Measurements from ENCODE around the gene GNAL.

Gene GNAL

GRCh38 chr18:11834772-11835171 lies 145.7 kb downstream of the GNAL start:
- no peak overlapping the region for H3K27ac ChIP-seq
- H3K27me3 ChIP-seq (ENCODE audit: insufficient read depth, low read depth, severe bottlenecking) = no peaks in the 10 kb centered on the region
- no peak for TF ChIP-seq CTCF (IDR thresholded peaks at IDR 0.05; ENCODE audit: low read depth, low read length)
- H3K9me3 ChIP-seq (ENCODE audit: severe bottlenecking) = no peaks in the 10 kb centered on the region
- H3K36me3 ChIP-seq = no peaks in the 10 kb centered on the region
- DNase-seq = no peak
- no peak overlapping the region for H3K4me3 ChIP-seq (ENCODE audit: low read depth, low read length)

- Histone ChIP-seq H3K27ac (no peak overlapping the region), H3K36me3 (no peaks in the 10 kb centered on the region)
- TF ChIP-seq CTCF (IDR thresholded peaks at IDR 0.05; ENCODE audit: low read depth, low read length) = no peak
These were observed 150.5 kb downstream of the GNAL start for GRCh38 chr18:11839556-11839955.

GRCh38 chr18:11840493-11840892 lies 151.4 kb downstream of the GNAL start:
- H3K27ac ChIP-seq = no peak overlapping the region
- no peaks in the 10 kb centered on the region for H3K9me3 ChIP-seq (ENCODE audit: severe bottlenecking)
- no peaks in the 10 kb centered on the region for H3K36me3 ChIP-seq
- no peaks in the 10 kb centered on the region for H3K27me3 ChIP-seq (ENCODE audit: insufficient read depth, low read depth, severe bottlenecking)
- no peak overlapping the region for H3K4me3 ChIP-seq (ENCODE audit: low read depth, low read length)
- no peak for DNase-seq
- TF ChIP-seq CTCF (IDR thresholded peaks at IDR 0.05; ENCODE audit: low read depth, low read length) = no peak

More at GRCh38 chr18:11839556-11839955, 150.5 kb downstream of the GNAL start:
- Histone ChIP-seq H3K9me3 (ENCODE audit: severe bottlenecking) (no peaks in the 10 kb centered on the region), H3K27me3 (ENCODE audit: insufficient read depth, low read depth, severe bottlenecking) (no peaks in the 10 kb centered on the region), H3K4me3 (ENCODE audit: low read depth, low read length) (no peak overlapping the region)
- DNase-seq = no peak

- DNase-seq = no peak
- no peaks in the 10 kb centered on the region for H3K9me3 ChIP-seq (ENCODE audit: severe bottlenecking)
- H3K27ac ChIP-seq = no peak overlapping the region
- TF ChIP-seq CTCF (IDR thresholded peaks at IDR 0.05; ENCODE audit: low read depth, low read length) = no peak
- no peak overlapping the region for H3K4me3 ChIP-seq (ENCODE audit: low read depth, low read length)
- no peaks in the 10 kb centered on the region for H3K36me3 ChIP-seq
- H3K27me3 ChIP-seq (ENCODE audit: insufficient read depth, low read depth, severe bottlenecking) = no peaks in the 10 kb centered on the region
These were observed 153.5 kb downstream of the GNAL start for GRCh38 chr18:11842562-11842961.

GRCh38 chr18:11844436-11844835 lies 155.4 kb downstream of the GNAL start:
- no peak for TF ChIP-seq CTCF (IDR thresholded peaks at IDR 0.05; ENCODE audit: low read depth, low read length)
- no peak for DNase-seq

GRCh38 chr18:11845654-11846053 lies 156.6 kb downstream of the GNAL start:
- no peak for TF ChIP-seq CTCF (IDR thresholded peaks at IDR 0.05; ENCODE audit: low read depth, low read length)
- Histone ChIP-seq H3K36me3 (no peaks in the 10 kb centered on the region), H3K4me3 (ENCODE audit: low read depth, low read length) (no peak overlapping the region), H3K27ac (no peak overlapping the region), H3K27me3 (ENCODE audit: insufficient read depth, low read depth, severe bottlenecking) (no peaks in the 10 kb centered on the region), H3K9me3 (ENCODE audit: severe bottlenecking) (no peaks in the 10 kb centered on the region)
- DNase-seq = no peak

More at GRCh38 chr18:11844436-11844835, 155.4 kb downstream of the GNAL start:
- Histone ChIP-seq H3K9me3 (ENCODE audit: severe bottlenecking) (no peaks in the 10 kb centered on the region), H3K36me3 (no peaks in the 10 kb centered on the region), H3K4me3 (ENCODE audit: low read depth, low read length) (no peak overlapping the region), H3K27me3 (ENCODE audit: insufficient read depth, low read depth, severe bottlenecking) (no peaks in the 10 kb centered on the region), H3K27ac (no peak overlapping the region)
